Activated gamma-delta T cell treated with Interleukin-2 at 50 U/mL for 16 hours (primary cell): Measurements from ENCODE around the gene NFKBIE.

ENCODE experiments used
- DNase-seq: peaks from one replicate; pipeline ENCODE4 v3.0.0-alpha.2; 2020

The NFKBIE gene

GRCh38 chr6:44297063-44298038, 32.0 kb upstream of the NFKBIE start:
- DNase-seq, result peak; percentile 17

GRCh38 chr6:44294832-44295791, 29.8 kb upstream of the NFKBIE start:
- no peak for DNase-seq

GRCh38 chr6:44292661-44293365, 27.5 kb upstream of the NFKBIE start:
- DNase-seq, result no peak

- no peak for DNase-seq
These were observed 26.5 kb upstream of the NFKBIE start for GRCh38 chr6:44291841-44292240.

DNA sequence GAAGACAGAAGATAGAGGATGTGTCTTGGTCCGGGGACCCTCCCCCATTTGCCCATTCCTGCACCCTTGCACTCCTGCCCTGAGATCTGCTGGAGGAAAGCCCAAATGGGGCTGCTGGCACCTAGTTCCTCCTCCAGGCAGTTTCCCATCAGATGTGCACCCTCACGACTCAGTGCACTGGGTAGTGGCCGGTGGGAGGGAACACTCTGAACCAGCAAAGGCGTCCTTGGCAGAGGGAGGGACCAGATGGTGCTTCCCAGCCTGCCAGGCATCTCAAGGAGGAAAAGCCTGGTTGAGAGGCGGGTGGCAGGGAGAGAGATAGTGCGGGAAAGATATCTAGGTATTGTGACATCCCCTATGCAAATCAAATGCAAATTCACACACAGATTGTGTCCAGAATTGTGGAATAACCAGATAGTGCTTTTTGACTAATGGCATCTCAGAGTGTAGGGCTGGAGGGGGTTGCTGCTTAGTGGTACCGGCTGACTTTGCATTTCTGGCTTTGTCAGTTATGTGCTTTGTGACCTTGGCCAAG, 24.4 kb upstream of the NFKBIE start:
- DNase-seq, result no peak

GRCh38 chr6:44286747-44287146, 21.4 kb upstream of the NFKBIE start:
- no peak for DNase-seq

DNA sequence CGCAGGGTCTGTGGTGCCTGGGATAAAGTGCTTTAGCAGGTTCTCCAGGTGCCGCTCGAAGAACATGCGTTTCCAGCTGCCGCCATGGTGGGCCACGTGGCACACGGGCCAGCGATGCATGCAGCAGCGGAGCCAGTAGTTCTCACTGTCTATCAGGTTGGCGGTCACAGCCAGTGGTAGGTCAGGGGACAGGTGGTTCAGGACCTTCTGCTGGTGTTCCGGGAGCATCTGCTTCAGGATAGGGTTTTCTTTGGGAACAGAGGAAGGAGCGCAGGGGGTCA, 20.9 kb upstream of the NFKBIE start:
- no peak for DNase-seq

DNA sequence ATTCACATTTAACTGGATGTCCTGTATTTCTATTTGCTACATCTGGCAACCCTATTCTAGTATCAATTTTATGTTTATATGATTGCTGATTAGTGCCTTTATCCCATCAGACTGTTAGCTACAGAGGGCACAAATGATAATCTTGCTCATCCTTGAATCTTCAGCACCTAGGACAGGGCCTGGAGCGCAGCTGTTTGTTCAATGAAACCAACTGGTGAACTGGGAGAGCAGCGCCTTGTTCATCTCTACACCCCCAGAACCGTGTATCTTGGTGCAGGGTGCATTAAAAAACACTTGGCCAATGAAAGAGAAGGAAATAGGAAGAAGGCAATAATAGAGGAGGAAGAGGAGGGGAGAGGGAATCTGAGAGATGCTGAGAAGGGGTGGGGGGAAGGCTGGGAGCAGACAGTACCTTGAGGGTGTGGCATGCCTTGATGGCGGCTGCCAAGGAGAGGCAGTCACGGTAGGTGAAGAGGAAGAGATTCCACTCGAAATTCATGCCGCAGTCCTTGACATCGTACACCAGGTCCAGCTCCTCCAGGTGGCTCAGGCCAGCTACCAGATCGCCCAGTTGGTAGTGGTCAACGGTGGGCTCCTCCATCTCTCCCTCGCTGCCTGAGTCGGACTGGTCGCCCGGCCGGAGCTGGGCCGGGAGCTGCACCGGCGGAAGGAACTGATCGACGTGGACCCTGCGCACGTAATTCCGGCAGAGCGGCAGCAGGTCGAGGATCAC, 20.4 kb upstream of the NFKBIE start:
- DNase-seq, result no peak

DNA sequence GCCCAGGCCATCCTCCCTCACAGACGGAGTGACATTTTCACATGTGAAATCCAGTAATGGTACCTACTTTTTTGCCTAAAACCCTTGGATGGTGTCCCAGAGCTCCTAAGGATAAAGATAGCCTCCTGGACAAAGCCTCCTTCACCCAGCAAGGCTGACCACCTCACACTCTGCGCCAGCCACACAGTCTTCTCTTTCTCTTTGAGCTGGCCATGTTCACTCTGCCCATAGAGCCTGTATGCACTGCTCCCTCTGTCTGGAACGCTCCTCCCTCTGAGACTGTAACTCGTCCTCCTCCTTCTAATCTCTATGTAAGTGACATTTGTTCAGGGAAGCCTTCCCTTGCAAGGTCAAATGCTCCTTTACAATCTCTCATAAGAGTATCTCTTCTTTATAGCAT, 19.5 kb upstream of the NFKBIE start:
- DNase-seq, result no peak

- no peak for DNase-seq
These were observed 18.8 kb upstream of the NFKBIE start for GRCh38 chr6:44284121-44284520.

GRCh38 chr6:44278774-44279697, 13.7 kb upstream of the NFKBIE start:
- no peak for DNase-seq

DNA sequence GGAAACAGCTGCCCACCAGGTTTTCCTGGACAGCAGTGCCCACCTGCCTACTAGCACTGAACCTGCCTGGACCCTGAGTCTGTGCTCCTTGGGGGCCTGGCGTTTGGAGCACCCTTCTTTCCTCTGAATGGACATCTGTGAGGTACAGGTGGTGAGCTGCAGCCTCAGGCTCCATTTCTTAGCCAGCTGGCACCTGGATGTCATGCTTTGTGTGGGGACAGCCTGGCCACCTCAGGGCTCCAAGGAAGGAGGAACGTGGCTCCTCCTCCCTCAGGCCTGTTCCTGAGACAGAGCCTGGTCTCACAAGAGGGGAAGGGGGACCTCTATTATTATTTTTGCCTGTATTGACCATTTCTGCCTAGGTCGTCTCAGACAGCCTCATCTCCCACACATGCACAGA, 13.0 kb upstream of the NFKBIE start:
- DNase-seq, result no peak

GRCh38 chr6:44277763-44278162, 12.4 kb upstream of the NFKBIE start:
- DNase-seq, result no peak

- no peak for DNase-seq
These were observed 11.6 kb upstream of the NFKBIE start for GRCh38 chr6:44276667-44277640.

DNA sequence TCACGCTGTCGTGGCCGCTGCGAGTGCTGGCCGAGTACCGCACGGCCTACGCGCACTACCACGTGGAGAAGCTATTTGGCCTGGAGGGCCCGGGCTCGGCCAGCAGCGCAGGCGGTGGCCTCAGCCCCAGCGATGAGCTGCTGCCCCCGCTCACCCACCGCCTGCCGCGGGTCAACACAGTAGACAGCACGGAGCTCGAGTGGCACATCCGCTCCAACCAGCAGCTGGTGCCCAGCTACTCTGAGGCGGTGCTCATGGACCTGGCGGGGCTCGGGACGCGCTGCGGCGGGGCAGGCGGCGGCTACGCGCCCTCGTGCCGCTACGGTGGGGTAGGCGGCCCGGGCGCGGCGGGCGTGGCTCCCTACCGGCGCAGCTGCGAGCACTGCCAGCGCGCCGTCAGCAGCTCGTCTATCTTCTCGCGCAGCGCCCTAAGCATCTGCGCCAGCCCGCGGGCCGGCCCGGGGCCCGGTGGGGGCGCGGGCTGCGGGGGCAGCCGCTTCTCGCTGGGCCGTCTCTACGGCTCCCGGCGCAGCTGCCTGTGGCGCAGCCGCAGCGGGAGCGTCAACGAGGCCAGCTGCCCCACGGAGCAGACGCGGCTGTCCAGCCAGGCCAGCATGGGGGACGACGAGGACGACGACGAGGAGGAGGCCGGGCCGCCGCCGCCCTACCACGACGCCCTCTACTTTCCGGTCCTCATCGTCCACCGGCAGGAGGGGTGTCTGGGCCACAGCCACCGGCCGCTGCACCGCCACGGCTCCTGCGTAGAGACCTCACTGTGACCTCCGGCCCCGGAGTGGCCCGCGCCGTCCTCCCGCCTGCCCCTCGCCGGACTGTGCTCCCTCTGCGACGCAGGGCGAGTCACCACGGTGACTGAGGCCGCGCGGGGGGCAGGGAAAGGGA, 10.6 kb upstream of the NFKBIE start:
- DNase-seq, result no peak

DNA sequence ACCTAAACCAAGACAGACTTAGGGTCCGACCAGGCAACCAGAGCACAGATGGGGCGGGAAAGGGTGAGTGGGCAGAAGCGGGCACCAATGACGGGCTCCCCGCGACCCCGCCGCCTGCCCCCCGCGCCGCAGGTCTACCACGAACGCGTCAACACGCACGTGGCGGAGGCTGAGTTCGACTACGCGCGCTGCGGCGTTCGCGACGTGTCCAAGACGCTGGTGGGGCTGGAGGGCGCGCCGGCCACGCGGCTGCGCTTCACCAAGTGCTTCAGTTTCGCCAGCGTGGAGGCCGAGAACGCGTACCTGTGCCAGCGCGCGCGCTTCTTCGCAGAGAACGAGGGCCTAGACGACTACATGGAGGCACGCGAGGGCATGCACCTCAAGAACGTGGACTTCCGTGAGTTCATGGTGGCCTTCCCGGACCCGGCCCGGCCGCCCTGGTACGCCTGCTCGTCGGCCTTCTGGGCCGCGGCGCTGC, 10.0 kb upstream of the NFKBIE start:
- no peak for DNase-seq

DNA sequence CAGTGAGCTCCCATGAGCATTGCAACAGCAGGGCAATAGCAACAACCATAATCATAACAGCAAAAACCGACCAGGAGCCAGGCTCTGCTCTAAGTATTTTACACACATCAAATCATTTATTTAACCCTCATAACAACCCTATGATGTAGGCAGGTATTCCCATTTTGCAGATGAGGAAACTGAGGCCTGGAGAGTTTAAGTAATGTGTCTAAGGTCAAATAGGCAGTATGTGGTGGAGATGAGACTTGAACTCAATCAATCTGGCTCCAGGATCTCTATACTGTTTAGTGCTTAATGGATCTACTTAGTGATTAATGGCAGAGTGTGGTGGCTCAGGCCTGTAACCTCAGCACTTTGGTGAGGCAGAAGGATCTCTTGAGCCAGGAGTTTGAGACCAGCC, 8.3 kb upstream of the NFKBIE start:
- no peak for DNase-seq

- no peak for DNase-seq
These were observed 7.7 kb upstream of the NFKBIE start for GRCh38 chr6:44272999-44273566.
